Measurements from ENCODE around the gene GCNT4.
A peak's percentile ranks its signal among the peaks of the same experiment; 100 is the strongest.
"Not testable (repeated sequence)": the region's sequence is repeated elsewhere in the genome, so short reads cannot be mapped to it uniquely, and the experiment has no call there.

GCNT4 gene

GRCh38 chr5:75052192-75053053 lies at the start of gene GCNT4:
GCNT4 (minus strand) TSS chr5:75052558; CDS start chr5:75030037, 22,521 bp downstream.
- DNase-seq: peak in 1 of 2 donors; percentile 38

DNA sequence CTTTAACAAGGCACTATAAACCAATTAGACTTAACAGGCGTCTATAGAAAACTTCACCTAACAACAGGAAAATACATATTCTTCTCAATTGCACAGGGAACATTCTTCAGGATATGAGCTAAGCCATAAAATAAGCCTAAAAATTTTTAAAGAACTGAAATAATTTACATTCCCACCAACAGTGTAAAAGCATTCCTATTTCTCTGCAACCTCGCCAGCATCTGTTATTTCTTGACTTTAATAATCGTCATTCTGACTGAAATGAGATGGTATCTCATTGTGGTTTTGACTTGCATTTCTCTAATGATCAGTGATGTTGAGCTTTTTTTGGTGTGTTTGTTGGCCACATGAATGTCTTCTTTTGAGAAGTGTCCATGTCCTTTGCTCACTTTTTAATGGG lies 43.6 kb upstream of the GCNT4 start:
- DNase-seq: not testable (repeated sequence)

- no peak for DNase-seq
Measured at GRCh38 chr5:75091597-75091996, 39.2 kb upstream of the GCNT4 start.

DNA sequence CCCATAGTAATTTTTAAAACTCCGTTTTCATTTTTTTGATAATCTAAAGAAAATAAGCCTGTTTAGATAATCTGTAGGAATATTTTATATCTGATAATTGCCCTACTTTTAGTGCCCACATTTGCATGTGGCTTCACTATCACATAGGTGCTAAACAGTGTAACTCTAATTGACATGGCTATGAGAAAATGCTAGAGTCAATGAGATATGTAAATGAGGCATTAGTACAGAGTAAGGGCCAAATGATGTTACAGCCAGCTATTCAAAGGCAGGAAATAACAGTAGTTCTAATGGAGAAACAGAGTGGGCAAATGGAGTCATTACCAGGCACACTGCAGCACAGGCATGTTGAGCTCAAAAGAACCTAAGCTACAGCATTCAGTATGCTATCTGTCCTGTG lies 37.3 kb upstream of the GCNT4 start:
- DNase-seq: no peak

DNA sequence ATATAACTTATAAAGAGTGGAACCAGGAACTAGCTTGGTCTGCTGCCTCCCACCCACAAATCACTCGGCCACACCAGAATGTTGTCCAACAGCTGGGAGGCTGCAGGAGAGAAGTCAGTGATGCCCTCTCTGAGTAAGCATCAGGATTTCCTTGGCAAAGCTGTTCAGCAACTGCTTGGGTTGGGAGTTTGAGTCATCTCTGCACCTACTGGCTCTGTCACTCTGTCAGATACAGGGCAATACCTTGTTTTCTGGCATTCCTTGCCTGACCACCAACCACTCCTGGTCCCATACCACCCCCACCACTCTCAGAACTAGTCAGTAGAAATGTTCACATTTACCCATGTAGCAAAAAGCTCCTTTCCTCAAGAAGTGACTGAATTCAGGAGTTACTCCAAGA lies 36.8 kb upstream of the GCNT4 start:
- no peak for DNase-seq

DNA sequence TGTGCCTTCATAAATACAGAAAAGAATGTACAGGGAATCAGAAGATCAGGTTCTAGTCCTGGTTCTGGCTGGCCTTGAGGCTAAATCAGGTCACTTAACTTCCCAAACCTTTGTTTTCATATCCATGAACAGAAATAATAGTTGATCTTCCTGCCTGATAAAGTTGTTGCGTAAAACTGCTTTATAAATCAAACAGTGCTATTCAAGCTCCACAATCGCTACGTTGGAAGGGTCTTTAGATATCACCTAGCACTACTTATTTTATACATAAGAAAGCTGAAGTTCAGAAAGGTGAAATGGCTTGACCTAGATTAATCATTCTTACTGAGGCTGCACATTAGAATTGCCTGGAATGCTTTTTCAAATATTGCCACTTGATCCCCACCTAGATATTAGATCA lies 36.3 kb upstream of the GCNT4 start:
- no peak for DNase-seq

DNA sequence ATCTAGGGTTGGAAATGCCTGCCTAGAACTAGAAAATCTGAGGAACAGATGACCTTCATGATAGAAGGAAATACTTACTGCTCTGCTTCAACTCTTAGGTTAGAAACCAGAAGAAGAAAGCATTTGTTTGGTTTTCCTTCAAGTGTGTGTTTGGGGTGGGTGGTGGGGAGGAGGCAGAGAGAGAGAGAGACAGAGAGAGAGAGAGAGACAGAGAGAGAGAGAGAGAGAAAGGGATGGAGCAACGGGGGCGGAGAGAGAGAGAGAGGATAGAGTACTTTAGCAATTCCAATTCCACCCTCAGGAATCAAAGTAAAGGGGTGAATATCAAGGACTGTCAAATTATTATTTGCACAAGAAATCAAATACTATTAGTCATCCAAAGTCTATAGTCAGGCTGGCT lies 29.2 kb upstream of the GCNT4 start:
- DNase-seq: no peak

GRCh38 chr5:75079346-75079745 lies 27.0 kb upstream of the GCNT4 start:
- not testable (repeated sequence) for DNase-seq

DNA sequence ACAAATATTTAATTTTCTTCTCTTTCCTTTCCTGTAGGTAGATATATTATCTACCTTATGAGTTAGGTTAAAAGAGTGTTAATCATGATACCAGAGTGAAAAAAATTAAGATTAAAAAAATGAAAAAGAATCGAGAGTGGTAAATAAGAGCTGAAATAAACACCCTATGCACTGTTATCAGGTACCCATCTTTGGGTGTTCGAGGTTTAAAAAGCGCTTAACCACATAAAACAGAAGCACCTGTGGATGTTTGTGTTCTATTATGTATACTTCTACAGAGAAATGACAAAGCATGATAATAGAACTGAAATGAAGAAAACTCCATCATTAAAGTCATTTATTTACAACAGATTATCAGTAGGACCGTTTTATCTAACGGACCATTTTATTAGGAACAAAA lies 25.7 kb upstream of the GCNT4 start:
- no peak for DNase-seq

DNA sequence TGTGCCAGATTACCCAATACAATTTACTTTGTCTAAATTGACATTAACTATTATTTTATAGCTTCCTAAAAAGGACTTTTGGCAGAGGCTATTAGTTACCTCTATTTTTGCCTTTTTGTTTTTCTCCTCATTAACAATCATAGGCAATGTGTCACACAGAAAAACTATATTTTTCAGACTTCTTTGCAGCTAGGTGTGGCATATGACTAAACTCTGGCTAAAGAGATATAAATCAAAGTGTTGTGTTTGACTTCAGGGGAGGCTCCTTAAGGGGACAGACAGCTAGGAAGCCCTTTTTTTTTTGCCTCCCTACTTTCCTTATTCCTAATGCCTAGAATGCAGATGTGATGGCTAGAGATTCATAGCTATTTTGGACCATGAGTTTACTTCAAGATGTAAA lies 19.7 kb upstream of the GCNT4 start:
- no peak for DNase-seq

DNA sequence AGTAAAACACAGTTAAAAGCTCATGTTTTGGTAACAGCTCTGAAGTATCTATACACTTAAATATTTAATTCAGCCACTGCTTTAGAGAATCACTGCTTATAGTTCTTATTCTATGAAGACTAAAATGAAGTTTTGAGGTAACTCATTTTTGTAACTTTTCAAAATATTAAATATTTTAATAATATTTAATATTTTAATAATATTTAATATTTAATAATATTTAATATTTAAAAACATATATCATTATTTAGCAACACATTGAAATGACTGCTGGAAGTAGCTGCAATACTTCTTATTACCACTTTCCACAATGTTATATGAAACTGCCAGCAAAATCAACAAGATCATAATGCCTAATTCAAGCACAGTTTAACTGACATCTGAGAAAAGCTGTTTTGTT lies 18.7 kb upstream of the GCNT4 start:
- DNase-seq: no peak

- no peak for DNase-seq
Measured at GRCh38 chr5:75067434-75067833, 15.1 kb upstream of the GCNT4 start.

DNA sequence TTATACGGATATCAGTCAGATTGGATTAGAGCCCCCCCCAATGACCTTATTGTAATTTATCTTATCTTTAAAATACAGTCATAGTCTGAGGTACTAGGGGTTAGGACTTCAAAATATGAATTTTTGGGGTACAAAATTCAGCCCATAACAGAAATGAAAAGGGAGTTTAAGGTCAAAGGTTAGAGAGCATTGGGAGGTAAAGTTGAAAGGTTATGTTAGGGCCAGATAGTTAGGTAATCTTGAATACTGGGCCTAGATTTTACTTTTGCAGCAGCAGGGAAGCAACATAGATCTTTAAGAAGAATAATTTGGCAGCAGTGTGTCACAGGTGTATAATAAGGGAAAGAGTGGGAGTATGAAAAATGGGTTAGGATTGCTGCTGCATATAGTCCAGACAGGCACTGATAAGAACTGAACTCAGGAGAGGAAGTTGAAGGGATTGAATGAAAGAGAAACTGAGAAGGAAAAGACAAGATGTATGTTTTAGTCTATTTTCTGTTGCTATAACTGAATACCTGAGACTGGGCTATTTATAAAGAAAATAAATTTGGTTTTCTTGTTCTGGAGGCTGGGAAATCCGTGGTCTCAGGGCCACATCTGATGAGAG lies 10.7 kb upstream of the GCNT4 start:
- no peak for DNase-seq

GRCh38 chr5:75059912-75060545 lies 7.7 kb upstream of the GCNT4 start:
- no peak for DNase-seq

- no peak for DNase-seq
Measured at GRCh38 chr5:75058986-75059535, 6.7 kb upstream of the GCNT4 start.

- no peak for DNase-seq
Measured at GRCh38 chr5:75057561-75057960, 5.2 kb upstream of the GCNT4 start.

DNA sequence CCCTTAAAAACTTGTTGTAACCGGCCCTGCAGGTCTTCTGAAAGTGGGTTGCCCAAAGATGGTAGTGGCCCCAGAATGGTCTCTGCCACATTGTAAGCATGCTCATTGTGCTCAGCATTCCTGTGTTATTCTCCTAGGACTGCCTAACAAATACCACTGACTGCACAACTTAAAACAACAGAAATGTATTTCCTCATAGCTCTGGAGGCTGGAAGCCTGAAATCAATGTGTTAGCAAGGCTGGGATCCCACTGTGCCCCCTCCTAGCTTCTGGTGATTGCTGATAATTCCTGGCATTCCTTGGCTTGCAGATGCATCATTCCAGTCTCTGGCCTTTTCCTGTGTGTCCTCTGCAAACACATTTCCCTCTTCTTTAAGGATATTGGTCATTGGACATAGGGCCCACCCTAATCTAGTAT lies 3.4 kb upstream of the GCNT4 start:
- DNase-seq: no peak

DNA sequence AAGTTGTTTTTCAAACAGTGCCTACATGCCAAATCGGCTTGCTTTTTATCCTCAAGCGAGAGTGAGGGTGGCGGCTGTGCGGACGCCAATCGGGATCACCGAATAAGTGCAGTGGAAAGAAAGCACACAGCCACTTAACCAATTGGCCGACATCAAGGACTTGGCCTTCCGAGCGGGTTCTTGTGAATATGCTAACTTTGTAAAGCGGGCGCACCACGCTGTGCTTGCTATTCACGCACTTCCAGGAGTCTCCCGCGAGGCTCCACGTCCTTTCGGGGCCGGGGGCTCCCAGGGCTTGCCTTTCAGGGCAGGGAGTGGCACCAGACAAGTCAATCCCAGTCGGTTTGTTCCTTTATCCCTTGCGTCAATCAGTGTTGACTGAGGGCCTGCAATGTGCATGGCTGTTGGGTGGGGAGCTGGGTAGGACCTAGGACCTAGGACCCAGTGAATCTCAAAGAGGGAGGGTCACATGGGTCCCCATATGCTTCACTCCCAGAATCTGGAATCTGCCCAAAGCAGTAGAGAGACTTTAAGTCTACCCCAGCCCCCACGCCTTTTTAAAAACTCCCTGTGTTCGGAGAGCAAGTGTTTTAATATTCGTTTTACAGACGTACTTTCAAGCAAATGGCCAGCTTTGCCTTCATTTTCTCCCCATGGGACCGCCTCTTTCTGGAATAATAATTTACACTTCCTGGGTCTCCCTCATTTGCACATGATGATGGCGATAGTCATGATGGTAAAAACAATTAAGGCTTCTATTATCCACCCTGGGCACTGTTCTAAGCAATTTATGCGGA lies 2.0 kb upstream of the GCNT4 start:
- DNase-seq: no peak

- DNase-seq: peak in 1 of 2 donors; percentile 40
Measured at GRCh38 chr5:75053304-75054133, 1.2 kb upstream of the GCNT4 start.

- no peak for DNase-seq
Measured at GRCh38 chr5:75053054-75053303, 621 bp upstream of the GCNT4 start.

- DNase-seq: no peak
Measured at GRCh38 chr5:75051217-75051751, 1.1 kb downstream of the GCNT4 start.

DNA sequence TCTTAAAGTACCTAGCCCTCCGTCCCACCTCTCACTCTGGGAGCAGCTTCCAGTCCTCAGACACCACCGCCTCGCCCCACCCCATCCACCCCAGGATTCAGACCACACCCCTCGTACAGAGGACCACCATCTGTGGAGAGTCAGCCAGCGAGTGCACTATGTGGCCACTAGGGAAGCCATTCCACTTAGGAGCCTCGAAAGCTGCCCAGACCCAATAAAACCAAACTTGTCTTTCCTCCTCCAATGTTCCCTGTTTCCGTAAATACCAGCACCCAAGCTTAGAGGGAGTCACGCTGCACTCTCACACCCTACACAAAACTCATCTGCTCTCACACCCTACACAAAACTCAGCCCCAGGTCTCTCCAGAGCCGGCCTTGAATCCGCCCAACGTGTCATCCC lies 1.9 kb downstream of the GCNT4 start:
- DNase-seq: no peak
